ENCODE data around the gene ARV1.

DNA sequence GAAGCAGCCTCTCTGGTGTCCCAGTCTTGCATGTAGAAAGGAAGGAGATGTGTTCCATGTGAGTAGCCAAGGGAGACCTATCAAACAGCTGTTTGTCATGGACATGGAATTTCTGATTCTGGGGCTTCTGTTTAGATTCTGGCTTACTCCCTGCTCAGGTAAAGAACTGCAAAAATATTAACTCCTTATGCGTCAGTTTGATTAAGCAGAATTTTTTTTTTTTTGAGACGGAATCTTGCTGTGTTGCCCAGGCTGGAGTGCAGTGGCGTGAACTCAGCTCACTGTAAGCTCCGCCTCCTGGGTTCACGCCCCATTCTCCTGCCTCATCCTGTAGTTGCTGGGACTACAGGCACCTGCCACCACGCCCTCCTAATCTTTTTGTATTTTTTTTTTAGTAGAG is 6.8 kb downstream of the ARV1 start:
- TF ChIP-seq CTCF (IDR thresholded peaks at IDR 0.05; ENCODE audit: low read depth, low read length) (no peak), POLR2A (IDR thresholded peaks at IDR 0.05; ENCODE audit: extremely low read depth, insufficient read length) (no peak), MYC (IDR thresholded peaks at IDR 0.05; ENCODE audit: low read depth, low read length) (no peak)
- TF ChIP-seq, protein P1, sequence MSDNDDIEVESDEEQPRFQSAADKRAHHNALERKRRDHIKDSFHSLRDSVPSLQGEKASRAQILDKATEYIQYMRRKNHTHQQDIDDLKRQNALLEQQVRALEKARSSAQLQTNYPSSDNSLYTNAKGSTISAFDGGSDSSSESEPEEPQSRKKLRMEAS (IDR thresholded peaks at IDR 0.05; ENCODE audit: low read depth, low read length): no peak
